GM06990 (cell line): ENCODE measurements around the gene TNRC6A.
A peak's percentile ranks its signal among the peaks of the same experiment; 100 is the strongest.

Experiments
- DNase-seq: peaks from one replicate; pipeline ENCODE4 v3.0.0-alpha.2; 2011; ENCODE audit not compliant: insufficient read length; ENCODE audit errors: extremely low read depth
- H3K27me3 ChIP-seq: replicated peaks from 2 replicates; pipeline ENCODE4 v1.6.0; 2011; ENCODE audit warnings: low read length; ENCODE audit not compliant: control insufficient read depth, insufficient read depth
- H3K36me3 ChIP-seq: 2 replicates; pipeline ENCODE4 v1.5.1; 2011; ENCODE audit warnings: low read length; ENCODE audit not compliant: control insufficient read depth, insufficient read depth
- H3K4me3 ChIP-seq: replicated peaks from 2 replicates; pipeline ENCODE4 v1.5.1; 2011; ENCODE audit warnings: low read depth, mild to moderate bottlenecking, control low read depth, low read length
- TF ChIP-seq, protein P1 (sequence below): IDR thresholded peaks from 2 replicates; pipeline ENCODE4 v1.5.1; 2011; ENCODE audit warnings: low read length, control low read depth, mild to moderate bottlenecking, inconsistent platforms; ENCODE audit not compliant: insufficient read depth, poor library complexity, severe bottlenecking

TNRC6A gene

DNA sequence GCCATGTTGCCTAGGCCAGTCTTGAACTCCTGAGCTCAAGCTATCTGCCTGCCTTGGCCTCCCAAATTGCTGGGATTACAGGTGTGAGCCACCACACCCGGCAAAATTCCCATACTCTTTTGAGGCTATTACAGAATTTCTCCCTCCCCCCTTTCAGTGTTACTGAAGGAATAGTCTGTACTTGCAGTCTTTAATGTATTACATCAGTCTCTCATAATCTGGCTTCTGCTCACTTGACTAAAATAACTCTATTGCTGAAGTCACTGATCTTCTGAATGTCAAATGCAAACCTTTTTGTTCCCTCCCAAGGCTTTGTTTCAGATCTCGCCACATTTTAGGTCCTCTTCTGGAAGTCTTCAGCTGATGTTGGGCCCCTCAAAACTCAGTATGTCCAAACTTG lies 51.8 kb downstream of the TNRC6A start:
- Histone ChIP-seq H3K36me3 (peaks cover 11% of the 10 kb centered on the region), H3K4me3 (no peak overlapping the region), H3K27me3 (no peaks in the 10 kb centered on the region)
- no peak for DNase-seq
- TF ChIP-seq, protein P1, sequence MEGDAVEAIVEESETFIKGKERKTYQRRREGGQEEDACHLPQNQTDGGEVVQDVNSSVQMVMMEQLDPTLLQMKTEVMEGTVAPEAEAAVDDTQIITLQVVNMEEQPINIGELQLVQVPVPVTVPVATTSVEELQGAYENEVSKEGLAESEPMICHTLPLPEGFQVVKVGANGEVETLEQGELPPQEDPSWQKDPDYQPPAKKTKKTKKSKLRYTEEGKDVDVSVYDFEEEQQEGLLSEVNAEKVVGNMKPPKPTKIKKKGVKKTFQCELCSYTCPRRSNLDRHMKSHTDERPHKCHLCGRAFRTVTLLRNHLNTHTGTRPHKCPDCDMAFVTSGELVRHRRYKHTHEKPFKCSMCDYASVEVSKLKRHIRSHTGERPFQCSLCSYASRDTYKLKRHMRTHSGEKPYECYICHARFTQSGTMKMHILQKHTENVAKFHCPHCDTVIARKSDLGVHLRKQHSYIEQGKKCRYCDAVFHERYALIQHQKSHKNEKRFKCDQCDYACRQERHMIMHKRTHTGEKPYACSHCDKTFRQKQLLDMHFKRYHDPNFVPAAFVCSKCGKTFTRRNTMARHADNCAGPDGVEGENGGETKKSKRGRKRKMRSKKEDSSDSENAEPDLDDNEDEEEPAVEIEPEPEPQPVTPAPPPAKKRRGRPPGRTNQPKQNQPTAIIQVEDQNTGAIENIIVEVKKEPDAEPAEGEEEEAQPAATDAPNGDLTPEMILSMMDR = no peak

DNA sequence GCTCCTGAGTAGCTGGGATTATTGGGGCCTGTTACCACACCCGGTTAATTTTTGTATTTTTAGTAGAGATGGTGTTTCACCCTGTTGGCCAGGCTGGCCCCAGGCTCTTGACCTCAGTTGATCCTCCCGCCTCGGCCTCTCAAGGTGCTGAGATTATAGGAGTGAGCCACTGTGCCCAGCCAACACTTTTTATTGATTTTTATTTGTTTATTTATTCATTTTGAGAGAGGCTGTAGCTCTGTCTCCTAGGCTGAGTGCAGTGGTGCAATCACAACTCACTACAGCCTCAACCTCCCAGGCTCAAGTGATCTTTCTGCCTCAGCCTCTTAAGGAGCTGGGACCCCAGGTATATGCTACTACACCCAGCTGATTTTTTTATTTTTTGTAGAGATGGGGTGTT lies 54.7 kb downstream of the TNRC6A start:
- TF ChIP-seq, protein P1 = no peak
- peaks cover 6% of the 10 kb centered on the region for H3K36me3 ChIP-seq

DNA sequence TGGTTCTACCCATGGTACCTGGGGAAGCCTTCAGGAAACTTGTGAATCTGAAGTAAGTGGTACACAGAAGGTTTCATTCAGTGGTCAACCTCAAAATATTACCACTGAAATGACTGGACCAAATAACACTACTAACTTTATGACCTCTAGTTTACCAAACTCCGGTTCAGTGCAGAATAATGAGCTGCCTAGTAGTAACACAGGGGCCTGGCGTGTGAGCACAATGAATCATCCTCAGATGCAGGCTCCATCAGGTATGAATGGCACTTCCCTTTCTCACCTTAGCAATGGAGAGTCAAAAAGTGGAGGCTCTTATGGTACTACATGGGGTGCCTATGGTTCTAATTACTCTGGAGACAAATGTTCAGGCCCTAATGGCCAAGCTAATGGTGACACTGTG lies 60.4 kb downstream of the TNRC6A start:
- TF ChIP-seq, protein P1 = no peak
- peaks cover 23% of the 10 kb centered on the region for H3K36me3 ChIP-seq
- no peaks in the 10 kb centered on the region for H3K27me3 ChIP-seq
- no peak for DNase-seq
- H3K4me3 ChIP-seq = no peak overlapping the region

More for the DNA sequence above, 54.7 kb downstream of the TNRC6A start:
- Histone ChIP-seq H3K27me3 (no peaks in the 10 kb centered on the region), H3K4me3 (no peak overlapping the region)
- no peak for DNase-seq

DNA sequence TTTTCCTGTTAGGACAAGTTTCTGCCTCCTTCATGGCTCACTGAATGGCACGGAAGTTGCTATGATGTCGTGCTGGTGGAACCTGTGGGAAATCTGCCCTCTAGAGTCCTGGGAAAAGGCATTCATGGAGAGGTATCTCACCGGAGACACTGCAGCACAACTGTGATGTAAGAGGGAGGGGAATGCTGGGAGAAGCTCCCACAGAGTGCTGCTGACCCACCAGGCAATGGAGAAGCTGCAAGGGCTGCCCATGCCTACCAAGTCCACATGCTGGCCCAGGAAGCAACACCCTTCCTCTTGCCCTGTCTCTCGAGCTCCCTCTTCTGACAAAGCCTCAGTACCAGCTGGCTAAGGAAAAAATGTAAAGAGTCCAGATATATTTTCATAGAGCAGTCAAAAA lies 71.1 kb downstream of the TNRC6A start:
- no peak for DNase-seq
- H3K36me3 ChIP-seq = peaks cover 27% of the 10 kb centered on the region
- TF ChIP-seq, protein P1 = peak; percentile 41
- no peaks in the 10 kb centered on the region for H3K27me3 ChIP-seq
- H3K4me3 ChIP-seq = no peak overlapping the region

DNA sequence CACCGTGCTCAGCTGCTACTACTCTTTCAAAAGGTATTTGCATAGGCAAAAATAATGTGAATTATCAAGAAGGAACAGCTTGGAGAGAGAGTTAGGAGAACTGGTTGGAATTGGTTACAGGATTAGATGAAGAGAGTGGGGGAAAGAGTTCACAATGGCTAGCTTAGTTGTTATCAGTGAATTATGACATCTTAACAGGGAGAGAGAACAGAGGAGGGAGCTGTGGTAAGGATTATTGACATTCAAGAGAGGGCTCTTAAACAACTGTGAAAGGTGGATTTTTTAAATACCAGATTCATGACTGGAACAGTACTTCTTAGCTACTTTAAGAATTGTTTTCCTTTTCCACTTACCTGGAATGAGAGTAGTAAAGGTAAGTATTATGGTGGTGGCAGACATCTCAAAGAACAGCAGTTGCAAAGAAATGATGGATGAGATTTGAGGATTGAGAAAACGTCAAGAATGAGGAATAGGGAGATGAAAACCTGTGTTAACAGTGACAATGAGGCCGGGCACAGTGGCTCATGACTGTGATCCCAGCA lies 72.4 kb downstream of the TNRC6A start:
- H3K36me3 ChIP-seq = peaks cover 29% of the 10 kb centered on the region
- TF ChIP-seq, protein P1 = no peak
- no peak overlapping the region for H3K4me3 ChIP-seq
- DNase-seq = no peak
- no peaks in the 10 kb centered on the region for H3K27me3 ChIP-seq

DNA sequence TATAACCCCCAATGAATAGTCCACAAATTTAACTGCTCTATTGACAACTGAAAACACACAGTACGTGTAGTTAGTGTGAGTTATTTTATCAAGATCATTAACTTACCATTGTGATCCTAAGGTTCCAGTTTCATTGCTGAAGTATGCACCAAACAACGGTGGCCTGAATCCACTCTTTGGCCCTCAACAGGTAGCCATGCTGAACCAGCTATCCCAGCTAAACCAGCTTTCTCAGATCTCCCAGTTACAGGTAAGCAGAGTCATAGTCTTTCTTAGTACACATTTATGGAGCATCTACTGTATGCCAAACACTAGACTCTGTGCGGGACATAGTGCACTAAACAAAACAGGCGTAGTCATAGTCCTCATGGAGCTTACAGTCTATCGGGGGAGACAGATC lies 76.0 kb downstream of the TNRC6A start:
- no peak for DNase-seq
- Histone ChIP-seq H3K36me3 (peaks cover 23% of the 10 kb centered on the region), H3K27me3 (no peaks in the 10 kb centered on the region), H3K4me3 (no peak overlapping the region)
- TF ChIP-seq, protein P1 = no peak
